T-helper 1 cell treated with Interleukin-12 subunit alpha and Interleukin-12 subunit beta and Interleukin-4 antibody, amounts not matched to agents 30 ng/mL and 1 ng/mL, for 36 hours (primary cell): ENCODE results near the gene MAML2. TPM values are rescaled to one million over a fixed set of nuclear protein-coding genes. Genes with fewer than 3 reads are reported as not detected.

Experiments used
- intact Hi-C: fragments of 100-400 bp; cut with micrococcal nuclease; formaldehyde crosslinking; loops from one replicate; pipeline ENCODE4 v1.15.1; 2024
- total RNA-seq: library from RNA; stranded (reverse); gene quantifications from 2 replicates; pipeline ENCODE4 v1.2.3, GENCODE V29; 2022

MAML2 gene
- total RNA-seq, 1 donor from 2014 or later, result 14.8 TPM

DNA sequence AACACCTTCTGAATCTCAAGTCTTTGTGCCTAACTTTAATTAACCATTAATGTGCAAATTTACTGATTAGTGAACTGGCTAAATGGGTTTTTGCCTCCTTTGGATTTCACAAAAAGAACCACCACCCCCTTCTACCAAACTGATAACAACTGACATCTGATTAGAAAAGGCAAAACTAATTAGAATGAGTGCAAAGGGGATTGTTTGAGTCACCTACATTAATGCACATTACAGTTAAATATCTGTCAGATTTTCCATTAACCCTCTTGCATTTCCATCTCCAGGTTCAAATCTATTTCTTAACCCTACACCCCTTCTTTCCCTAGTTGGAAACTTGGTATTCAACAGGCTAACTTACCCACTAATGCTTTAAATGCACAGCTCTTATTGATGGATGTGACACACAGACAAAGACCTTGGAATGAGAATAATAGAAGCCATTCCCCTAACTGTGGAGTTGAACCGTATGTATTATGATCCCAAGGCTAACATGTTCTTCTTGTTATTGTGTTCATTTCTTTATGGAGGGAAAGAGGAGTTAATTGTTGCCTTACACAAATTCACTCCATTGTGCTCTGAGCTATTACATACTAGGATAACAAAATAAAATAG is 257.6 kb downstream of the MAML2 start:
- intact Hi-C loops, result no loop called here

DNA sequence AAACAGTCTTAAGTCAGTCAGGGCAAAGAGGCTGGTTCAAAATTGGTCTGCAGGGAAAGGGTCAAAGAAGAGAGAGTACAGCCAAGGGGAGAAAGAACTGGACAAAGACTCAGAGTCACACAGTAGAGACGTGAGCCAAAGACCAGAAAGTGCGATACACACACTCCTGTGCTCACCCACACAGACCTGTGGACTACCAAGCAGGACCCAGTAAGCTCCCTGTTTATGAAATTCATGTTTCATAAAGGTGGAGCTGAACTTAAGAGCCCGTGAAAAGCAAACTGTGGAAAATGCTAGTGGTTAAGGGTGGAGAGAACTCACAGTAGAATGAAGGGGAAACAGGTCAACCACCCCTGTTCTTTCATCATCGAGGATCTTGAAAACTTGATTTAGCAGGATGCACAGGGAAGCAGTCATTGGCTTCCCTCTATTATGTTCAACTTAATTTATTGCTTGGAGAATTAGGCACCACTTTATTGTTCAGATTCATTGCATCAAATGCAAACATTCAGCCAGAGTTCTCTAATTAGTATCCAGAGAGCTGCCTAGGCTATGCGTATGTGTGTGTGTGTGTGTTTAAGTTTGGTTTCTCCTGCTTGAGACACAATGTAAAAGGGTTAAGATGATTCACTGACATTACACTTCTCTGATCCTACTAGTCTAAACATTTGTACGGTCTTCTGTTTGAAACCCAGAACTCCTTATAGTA is 258.2 kb downstream of the MAML2 start:
- intact Hi-C loops, result no loop called here

DNA sequence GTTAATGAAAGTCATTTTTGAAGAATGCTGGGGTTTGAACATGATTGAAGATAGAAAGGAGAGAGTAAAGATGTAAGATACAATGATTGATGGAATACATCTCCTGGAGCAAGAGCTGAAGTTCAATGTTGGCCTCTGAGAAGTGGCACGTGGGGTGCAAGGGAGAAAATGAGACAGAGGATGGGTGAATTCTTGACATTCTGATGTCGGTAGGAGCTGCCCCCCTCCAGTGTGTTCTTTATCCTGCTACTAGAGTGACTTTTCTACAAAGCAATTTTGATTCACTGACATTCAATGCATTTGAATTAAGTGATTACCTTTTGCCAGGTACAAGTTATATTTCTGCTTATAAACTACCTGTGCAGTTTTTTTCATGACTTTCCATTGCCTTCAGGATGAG is 260.1 kb downstream of the MAML2 start:
- intact Hi-C loops, result no loop called here

DNA sequence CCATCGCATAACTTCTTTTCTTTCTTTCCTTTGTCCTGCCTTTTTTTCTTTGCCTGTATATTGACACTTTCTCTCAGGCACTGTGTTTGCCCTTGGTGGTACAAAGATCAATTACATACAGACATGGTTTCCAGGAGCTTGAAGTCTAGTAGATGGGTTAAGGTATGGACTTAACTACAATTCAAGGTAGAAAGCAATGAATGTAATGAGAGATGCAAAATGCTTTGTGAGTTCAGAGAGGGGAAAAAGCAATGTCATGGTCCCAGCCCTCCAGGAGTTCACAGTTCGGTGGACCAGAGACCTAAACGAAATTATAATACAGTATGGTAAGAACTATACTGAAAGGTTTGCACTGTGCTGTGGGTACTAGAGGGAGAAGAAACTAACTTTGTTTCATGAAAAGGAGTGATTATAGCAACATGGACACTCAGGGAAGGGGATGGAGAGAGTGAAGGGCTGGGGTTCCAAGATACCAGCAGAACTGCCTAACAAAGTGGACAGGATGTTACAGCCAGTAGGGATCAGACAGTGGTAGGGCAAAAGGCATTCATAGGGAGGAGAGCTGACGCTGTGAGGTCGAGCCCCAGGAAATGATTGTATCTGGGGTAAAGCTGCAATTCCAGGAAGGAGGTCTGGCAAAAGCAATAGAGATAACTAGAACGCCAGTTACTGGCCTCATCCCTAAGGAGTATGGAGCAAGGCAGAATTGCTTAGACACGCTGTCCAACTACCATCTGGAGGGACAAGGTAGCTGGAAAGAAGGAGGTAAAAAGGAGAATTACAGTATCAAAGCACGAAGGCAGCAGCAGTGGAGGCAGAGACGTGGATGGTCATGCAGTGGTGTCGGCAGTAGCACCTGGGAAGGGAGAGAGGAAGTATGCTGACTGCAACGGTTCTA is 260.7 kb downstream of the MAML2 start:
- intact Hi-C loops, result no loop called here

DNA sequence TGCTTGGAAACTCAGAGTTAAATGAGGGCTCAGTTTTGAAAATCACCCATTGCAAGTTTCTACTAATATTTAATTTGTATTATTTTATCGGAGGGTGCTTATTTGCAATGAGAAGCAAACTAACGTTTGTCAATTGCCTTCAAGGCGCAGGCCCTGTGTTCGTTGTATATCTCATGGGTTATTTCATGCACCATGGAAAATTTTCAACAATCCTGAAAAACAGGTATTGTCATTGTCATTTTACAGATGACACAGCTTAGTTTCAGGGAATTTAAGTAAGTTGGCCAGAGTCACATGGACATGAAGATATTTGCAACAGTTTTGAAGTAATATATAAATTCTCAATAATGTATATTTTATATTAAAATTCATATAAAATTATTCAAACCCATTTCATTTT is 261.4 kb downstream of the MAML2 start:
- intact Hi-C loops, result no loop called here

DNA sequence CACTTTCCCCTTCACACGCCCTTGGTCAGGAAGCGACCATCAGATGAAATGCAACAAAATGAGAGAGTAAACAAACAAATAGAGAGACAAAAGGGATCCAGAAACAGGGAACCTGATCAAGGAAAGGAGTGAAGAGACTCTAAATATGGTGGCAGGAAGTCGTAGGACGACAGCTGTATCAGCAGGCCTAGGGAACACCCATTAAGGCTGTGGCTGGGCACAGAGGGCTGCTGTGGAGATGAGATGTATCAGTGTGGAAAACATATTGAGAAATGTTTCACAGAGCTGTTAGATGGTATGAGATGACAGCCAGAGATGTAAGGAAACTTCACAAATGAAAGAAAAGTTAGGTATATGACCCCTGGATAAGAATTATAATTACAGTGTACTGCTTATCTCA is 263.3 kb downstream of the MAML2 start:
- intact Hi-C loops, result no loop called here

DNA sequence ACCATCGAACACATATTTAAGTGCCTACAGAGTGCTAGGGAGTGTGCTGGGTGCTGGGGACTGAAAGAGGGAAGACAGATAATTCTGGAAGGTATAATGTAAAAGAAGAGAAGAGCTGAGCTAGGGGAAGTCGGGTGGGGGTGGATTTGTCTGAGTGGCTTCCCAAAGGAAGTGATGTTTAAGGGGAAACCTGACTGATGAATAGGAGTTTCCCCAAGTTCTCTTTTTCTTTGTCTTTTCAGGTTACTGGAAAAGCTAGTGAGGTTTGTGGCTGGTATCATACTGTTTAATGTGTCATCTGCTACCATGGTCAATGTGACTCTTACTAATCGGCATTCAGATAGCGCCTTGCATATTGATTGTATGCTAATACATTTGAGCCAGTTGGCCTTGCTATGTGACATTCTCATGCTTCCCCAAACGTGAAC is 267.4 kb downstream of the MAML2 start:
- intact Hi-C loops, result no loop called here

DNA sequence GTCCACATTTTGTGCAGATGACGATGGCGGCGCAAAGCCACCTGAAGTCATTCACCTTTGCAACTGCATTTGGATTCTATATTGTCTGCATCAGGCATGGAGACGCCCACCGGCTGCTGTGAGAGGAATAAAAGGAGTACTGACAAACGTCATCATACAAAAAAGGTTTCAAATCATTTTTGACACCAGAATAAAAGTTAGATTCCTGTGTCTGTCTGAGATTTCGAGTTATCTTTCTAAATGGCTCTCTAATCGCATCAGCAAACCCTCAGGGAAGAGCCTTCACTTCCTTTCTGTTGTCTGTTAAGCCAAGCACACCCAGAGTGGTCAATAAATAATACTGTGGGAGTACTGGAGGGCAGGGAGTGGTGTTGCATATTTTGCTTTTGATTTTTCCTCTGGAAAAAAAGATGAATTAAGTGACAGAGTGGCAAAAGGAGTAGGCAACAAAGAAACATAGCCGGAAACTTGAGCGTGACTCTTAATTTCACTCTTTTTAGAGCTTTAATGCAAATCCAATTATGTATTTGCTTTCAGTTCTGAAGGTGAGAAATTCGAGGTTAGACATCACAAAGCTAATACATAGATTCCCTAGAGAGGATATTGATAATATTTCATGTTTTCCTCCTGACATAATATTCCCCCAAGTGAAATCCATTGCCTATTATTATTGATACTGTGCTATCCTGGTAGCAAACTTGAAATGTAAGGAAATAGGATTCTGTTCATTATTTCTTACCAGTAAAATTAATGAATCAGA is 268.3 kb downstream of the MAML2 start:
- intact Hi-C loops, result no loop called here

DNA sequence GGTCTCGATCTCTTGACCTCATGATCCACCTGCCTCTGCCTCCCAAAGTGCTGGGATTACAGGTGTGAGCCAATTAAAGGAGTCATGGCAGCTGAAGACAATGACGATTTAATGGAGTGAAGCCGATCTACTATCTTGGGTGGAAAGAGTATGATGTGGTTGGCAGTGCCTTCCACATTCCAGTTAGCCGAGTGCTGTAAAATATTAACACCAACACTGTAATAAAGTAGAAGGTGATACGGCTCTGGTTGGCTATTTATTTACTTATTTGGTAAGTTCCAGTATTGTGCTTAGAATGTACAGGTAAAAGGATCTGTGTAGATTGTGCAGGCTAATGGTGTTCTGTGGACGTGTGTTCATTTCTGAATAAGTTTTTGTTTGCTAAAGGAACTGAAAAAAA is 269.5 kb downstream of the MAML2 start:
- intact Hi-C loops, result no loop called here

DNA sequence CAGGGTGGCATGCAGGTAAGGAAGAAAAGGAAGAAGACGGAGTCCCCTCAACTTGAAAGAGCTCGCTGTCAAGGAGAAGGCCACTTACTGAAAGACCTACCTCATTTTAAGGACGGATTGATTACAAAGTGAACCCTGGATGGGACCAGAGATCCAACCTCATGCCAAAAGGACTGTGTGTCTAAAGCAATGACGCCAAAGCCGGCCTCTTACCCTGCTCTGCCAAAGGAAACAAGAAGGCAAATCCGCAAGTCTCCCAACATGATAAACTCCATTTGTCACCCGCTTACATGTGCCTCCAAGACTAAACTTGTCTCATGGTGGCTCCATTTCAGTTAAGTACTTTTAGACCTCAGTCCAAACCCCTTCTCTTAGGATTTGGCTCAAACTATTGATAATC is 270.4 kb downstream of the MAML2 start:
- intact Hi-C loops, result no loop called here

DNA sequence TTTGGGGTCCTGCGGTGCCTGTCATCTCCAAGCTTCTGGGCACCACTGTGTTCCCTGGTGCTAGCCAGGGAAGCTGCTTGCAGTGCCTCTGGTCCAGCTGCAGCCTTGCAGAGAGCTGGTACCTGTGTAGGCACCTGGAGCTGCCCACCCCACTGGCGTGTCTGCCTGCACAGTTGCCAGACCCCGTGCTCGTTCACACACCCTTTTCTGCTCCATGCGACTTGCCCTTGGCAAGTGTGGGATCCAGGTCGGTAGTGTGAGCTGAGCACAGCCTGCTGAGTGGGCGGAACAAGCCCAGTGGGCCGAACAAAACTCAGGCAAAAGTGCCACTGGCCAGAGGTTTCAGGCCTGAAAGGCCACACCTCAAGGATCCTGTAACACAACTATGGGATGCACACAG is 272.5 kb downstream of the MAML2 start:
- intact Hi-C loops, result no loop called here

DNA sequence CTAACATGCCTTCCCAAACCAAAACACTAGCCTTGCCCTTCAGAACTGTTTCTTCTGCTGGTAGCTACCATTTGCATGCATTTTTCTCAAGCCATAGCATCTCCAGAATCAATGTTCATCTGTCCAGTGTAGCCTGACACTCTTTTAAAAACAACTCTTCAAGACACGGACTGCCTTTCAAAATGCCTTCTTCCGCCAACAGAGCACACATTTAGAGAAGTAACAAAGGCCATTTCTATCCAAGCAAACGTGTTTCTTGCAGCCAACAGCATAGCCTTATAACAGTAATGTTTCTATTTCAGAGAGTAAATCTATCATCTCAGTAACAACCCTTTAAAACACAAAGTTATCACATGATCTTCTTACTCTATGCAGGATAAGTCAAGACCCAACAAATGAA is 275.8 kb downstream of the MAML2 start:
- intact Hi-C loops, result no loop called here

DNA sequence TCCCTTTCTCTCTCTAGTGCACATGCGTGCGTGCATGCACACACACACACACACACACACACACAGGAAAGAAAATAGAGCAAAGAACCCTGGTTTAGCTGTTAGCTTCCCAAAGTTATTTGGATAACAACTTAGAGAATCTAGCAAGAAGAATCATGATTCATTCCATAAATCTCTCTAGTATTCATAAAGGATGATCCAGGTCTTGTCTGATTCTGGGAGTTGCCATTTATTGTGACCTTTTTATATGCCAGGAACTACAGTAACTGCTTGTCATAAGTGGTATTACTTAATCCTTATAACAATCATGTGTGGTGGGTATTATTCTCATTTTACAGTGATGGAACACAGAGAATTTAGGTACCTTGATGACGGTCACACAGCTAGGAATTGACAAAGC is 277.6 kb downstream of the MAML2 start:
- intact Hi-C loops, result no loop called here

DNA sequence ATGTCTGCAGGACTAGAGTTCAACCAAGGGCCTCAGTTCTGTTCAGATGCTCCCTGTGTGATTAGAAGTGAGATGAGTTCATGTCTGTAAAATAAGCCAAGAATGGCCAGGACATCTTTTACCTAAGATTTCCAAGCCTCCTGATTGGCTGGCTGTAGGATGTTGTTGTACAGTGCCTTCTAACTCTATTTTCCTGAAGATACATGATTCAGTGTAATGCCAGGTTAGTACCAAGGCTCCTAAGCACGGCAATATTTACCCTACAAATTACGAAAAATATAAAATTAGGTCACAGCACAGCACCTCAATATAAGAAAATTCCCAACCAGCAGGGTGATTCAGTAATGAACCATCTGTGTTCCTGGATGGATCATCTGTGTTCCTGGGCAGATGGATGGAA is 279.1 kb downstream of the MAML2 start:
- intact Hi-C loops, result loop anchor here (5.0 kb wide), 1 partner anchor 272 kb away; the partner anchor contains the start of gene CEP57

DNA sequence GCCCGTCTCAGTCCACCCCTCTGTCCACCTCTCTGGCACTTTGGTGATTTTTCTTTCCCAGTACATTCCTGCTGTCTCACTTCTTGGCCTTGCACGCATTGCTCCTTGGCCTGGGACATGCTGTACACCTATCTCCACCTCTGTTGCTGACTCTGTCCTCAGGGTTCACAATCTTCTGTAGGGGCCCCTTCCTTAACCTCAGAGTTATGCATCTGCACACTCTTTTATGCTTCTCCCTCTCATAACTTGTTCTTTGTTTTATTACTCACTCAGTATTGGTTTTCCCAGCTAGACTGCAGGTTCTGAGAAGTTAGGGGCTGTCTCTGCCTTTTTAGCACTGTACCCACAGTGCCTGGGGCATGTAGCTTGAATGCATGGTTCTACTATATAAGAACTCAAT is 279.9 kb downstream of the MAML2 start:
- intact Hi-C loops, result loop anchor here (5.0 kb wide), 1 partner anchor 271 kb away; the partner anchor contains the start of gene CEP57

DNA sequence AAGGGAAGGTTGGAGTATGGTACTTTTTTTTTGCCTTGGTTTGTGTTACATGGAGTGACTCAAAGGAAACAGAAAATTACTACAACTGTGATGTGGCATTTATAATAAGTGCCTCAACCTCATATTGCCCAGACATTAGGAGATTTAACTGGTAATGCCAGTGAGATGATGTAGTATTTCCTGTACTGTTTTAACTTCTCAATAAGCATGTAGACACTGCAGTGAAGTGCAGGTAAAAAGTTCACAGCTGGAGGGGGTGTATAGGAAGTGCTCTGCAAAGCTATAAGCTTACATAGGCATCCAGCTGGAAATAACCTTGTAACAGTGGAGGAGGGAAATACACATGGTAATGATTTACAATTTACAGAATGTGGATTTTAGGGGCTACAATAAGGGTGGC is 280.9 kb downstream of the MAML2 start:
- intact Hi-C loops, result loop anchor here (5.0 kb wide), 1 partner anchor 270 kb away; the partner anchor contains the start of gene CEP57

DNA sequence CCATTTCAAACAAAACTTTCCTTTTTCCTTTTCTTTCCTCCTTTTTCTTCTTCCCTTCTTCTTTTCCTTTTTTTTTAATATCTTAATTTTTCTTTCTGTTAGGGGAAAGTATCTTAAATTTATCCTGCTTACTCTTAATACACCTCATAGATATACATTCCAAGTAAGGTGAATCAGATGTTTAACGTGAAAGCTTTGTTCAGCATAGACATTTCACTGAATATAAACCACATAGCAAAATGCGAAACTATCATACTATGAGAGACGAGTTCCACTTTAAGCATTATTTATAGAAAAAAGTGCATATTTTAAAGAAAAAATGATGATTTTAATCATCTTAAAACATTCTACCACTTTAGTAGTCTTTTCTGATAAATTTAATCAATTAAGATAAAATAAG is 281.3 kb downstream of the MAML2 start:
- intact Hi-C loops, result loop anchor here (5.0 kb wide), 1 partner anchor 269 kb away; the partner anchor contains the start of gene CEP57

DNA sequence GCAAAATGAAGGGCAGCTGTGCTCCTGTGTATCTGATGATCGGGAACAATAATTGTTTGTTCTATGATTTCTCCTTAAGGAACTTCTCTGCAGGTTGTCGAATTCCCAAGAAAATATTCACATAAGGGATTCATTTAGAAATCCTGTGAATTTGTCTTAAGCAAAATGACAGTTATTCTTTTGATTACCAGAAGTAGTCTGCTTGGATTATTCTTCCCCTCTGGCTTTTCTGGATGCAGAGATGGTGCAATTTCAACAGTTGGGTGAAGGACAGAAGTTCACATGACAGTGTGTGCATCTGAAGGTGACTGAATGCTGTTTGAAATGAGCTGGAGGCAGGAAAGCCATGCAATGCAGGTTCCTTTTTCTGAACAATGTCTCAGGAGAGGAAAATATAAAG is 281.9 kb downstream of the MAML2 start:
- intact Hi-C loops, result loop anchor here (5.0 kb wide), 1 partner anchor 269 kb away; the partner anchor contains the start of gene CEP57

DNA sequence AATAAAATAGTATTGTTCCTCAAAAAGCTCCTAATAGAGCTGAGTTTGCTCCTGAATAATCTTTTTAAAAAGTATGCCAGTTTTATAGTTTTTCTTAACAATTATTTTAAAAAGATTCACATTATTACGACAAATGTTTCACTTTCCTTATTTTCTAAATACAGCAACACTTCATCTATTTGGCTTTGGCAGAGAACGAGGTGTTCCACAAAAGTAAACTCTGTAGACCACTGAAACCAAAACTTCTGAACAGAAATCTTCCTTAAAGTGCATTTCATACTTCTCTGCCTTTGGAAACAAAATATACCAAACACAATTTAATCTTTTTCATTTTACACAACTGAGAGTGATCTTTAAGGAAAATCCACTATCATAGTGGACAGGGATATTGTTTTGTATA is 285.5 kb downstream of the MAML2 start:
- intact Hi-C loops, result no loop called here

DNA sequence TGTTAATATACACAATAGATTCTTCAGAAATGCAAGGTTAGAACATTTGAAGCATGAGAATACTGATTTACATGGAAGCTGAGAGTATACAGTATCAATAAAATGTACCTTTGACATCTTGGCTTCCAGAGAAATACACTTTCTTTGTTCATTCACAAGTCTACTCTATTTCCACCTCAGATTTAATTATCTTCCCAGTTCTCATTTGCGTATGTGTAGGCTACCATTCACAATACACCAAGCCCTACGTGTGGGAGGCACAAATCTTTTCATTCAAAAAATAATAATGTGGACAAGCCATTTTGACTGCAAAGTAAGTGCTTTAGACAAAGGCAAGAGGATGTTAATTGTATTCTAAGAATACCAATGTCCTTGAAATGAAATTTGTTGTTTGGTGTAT is 286.4 kb downstream of the MAML2 start:
- intact Hi-C loops, result no loop called here
